HepG2 (cell line): ENCODE results near the gene RBM12. TPM values are rescaled to one million over a fixed set of nuclear protein-coding genes. Genes with fewer than 3 reads are reported as not detected.

Source experiments
- CC2D1A ChIP-seq: sonication (generic); formaldehyde crosslinking; IDR thresholded peaks from 2 replicates; pipeline ENCODE4 v1.8.1; 2023; ENCODE audit warnings: mild to moderate bottlenecking, missing genetic modification reagents
- DR1 ChIP-seq: sonication (generic); formaldehyde crosslinking; IDR thresholded peaks from 2 replicates; pipeline ENCODE4 v1.8.0; 2021; ENCODE audit warnings: mild to moderate bottlenecking, missing genetic modification reagents, inconsistent platforms
- EZH2 ChIP-seq: conservative IDR thresholded peaks from 2 replicates; pipeline ENCODE4 v1.6.1; 2012; ENCODE audit warnings: mild to moderate bottlenecking, low read depth, low read length, moderate library complexity
- FLYWCH1 ChIP-seq: sonication (generic); formaldehyde crosslinking; IDR thresholded peaks from 2 replicates; pipeline ENCODE4 v1.8.1; 2023; ENCODE audit warnings: mild to moderate bottlenecking, missing genetic modification reagents
- KDM2A ChIP-seq: sonication (generic); formaldehyde crosslinking; IDR thresholded peaks from 2 replicates; pipeline ENCODE4 v1.4.0; 2020; ENCODE audit warnings: low read depth, missing genetic modification reagents, borderline replicate concordance
- RARG ChIP-seq: sonication (generic); formaldehyde crosslinking; IDR thresholded peaks from 2 replicates; pipeline ENCODE4 v1.4.0; 2020; ENCODE audit warnings: low read depth, mild to moderate bottlenecking, missing genetic modification reagents
- ZBTB21 ChIP-seq: sonication (generic); formaldehyde crosslinking; IDR thresholded peaks from 2 replicates; pipeline ENCODE4 v1.4.0; 2020; ENCODE audit warnings: missing genetic modification reagents
- ZNF547 ChIP-seq: sonication (generic); formaldehyde crosslinking; IDR thresholded peaks from 2 replicates; pipeline ENCODE4 v1.5.1; 2020; ENCODE audit warnings: mild to moderate bottlenecking, missing genetic modification reagents
- ZNF605 ChIP-seq: sonication (generic); formaldehyde crosslinking; IDR thresholded peaks from 2 replicates; pipeline ENCODE4 v1.8.0; 2022; ENCODE audit warnings: mild to moderate bottlenecking, missing genetic modification reagents
- ZNF619 ChIP-seq: sonication (generic); formaldehyde crosslinking; IDR thresholded peaks from 2 replicates; pipeline ENCODE4 v1.4.0; 2020; ENCODE audit warnings: mild to moderate bottlenecking, missing genetic modification reagents
- ZNF713 ChIP-seq: sonication (generic); formaldehyde crosslinking; IDR thresholded peaks from 2 replicates; pipeline ENCODE4 v1.4.0; 2020; ENCODE audit warnings: mild to moderate bottlenecking, missing genetic modification reagents
- polyA plus RNA-seq, 8 experiments: library from polyadenylated mRNA; depleted of rRNA in 3 of 8; stranded (reverse) in 7 of 8; unstranded in 1 of 8; fragments of >200 nt; fragmentation: Illumina TruSeq in 4 of 8; extraction: Trizol in 4 of 8; gene quantifications; 2 replicates each; pipeline versions ENCODE4 v1.2.1 to v1.2.3, GENCODE V29; 2011 to 2016; ENCODE audit warnings: low read depth in 4 of 8, missing spikeins in 1 of 8, mixed read lengths in 1 of 8; ENCODE audit not compliant: insufficient read depth in 1 of 8
- total RNA-seq, 5 experiments: library from RNA; depleted of rRNA; stranded (reverse); fragments of >200 nt; fragmentation: Illumina TruSeq; extraction: Trizol; gene quantifications; 2 replicates each; pipeline ENCODE4 v1.2.3, GENCODE V29; 2016; ENCODE audit warnings: low read depth in 1 of 5
- TF ChIP-seq, protein P1 (sequence below): sonication (generic); formaldehyde crosslinking; IDR thresholded peaks from 2 replicates; pipeline ENCODE4 v1.5.1; 2020; ENCODE audit warnings: mild to moderate bottlenecking, missing genetic modification reagents
- TF ChIP-seq, protein P2 (sequence below): sonication (generic); formaldehyde crosslinking; IDR thresholded peaks from 2 replicates; pipeline ENCODE4 v1.4.0; 2020; ENCODE audit warnings: mild to moderate bottlenecking, missing genetic modification reagents
- TF ChIP-seq, protein P3 (sequence below): sonication (generic); formaldehyde crosslinking; IDR thresholded peaks from 2 replicates; pipeline ENCODE4 v1.4.0; 2020; ENCODE audit warnings: missing genetic modification reagents
- TF ChIP-seq, protein P4 (sequence below): sonication (generic); formaldehyde crosslinking; IDR thresholded peaks from 2 replicates; pipeline ENCODE4 v1.5.0; 2020; ENCODE audit warnings: mild to moderate bottlenecking, missing genetic modification reagents
- TF ChIP-seq, protein P5 (sequence below): sonication (generic); formaldehyde crosslinking; IDR thresholded peaks from 2 replicates; pipeline ENCODE4 v1.4.0; 2020; ENCODE audit warnings: mild to moderate bottlenecking, missing genetic modification reagents
- TF ChIP-seq, protein P6 (sequence below): sonication (generic); formaldehyde crosslinking; conservative IDR thresholded peaks from 2 replicates; pipeline ENCODE4 v1.4.0; 2020; ENCODE audit warnings: missing genetic modification reagents

RBM12 gene
- total and polyA plus RNA-seq, 2 of the 13 experiments (the other 11 are each of a cell fraction or from before 2014, with no cell fraction given), result 97.9 to 104 TPM

DNA sequence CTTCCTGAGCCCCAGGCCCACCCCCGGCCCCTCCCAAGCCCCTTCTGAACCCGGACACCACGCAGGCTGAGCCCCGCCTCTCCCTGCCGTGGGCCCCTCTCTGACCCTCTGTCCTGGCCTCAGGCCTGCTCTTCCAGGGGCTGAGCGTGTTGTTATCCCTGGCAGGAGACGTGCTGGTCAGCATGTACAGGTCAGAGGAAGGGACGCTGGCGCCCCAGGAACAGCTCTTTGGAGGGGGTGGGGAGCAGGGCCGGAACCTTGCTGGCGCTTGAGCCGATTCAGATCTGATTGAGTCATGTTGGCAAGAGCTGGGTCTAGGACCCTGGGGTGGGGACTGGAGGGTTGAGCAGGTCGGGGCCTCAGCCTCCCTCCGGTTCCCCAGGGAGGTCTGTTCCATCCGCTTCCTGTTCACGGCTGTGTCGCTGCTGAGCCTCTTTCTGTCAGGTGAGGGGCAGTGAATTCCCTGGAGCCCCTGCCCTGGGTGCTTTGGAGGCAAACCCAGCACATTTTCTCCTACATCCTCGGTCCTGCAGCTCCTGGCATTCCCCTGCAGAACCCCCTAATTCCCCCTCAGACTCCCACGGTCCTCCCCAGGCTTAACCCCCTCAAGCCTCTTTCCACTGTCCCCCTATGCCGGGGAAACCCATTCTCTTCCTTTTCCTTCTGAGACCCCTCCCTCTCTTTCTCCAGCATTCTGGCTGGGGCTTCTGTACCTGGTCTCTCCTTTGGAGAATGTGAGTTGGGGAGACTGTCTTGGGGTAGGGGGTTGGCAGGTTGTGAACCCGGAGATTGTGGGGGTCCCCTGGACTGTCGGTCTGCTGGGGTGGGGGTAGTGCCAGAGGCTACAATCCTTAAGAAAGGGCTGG lies 47.1 kb downstream of the RBM12 start (continued):
- peak; percentile 13; the same call in 1 of the 2 replicates for TF ChIP-seq ZNF605 (CRISPR knock-in tag)
- TF ChIP-seq ZNF547 (CRISPR knock-in tag), result no peak; the same call in 1 of the 2 replicates
- TF ChIP-seq, protein P1, sequence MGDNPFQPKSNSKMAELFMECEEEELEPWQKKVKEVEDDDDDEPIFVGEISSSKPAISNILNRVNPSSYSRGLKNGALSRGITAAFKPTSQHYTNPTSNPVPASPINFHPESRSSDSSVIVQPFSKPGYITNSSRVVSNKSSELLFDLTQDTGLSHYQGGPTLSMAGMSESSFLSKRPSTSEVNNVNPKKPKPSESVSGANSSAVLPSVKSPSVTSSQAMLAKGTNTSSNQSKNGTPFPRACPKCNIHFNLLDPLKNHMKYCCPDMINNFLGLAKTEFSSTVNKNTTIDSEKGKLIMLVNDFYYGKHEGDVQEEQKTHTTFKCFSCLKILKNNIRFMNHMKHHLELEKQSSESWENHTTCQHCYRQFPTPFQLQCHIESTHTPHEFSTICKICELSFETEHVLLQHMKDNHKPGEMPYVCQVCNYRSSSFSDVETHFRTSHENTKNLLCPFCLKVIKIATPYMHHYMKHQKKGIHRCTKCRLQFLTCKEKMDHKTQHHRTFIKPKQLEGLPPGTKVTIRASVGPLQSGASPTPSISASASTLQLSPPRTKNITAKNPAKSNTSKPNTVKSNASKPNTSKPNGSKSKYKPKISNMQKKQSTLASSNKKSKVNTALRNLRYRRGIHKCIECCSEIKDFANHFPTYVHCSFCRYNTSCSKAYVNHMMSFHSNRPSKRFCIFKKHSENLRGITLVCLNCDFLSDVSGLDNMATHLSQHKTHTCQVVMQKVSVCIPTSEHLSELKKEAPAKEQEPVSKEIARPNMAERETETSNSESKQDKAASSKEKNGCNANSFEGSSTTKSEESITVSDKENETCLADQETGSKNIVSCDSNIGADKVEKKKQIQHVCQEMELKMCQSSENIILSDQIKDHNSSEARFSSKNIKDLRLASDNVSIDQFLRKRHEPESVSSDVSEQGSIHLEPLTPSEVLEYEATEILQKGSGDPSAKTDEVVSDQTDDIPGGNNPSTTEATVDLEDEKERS, result peak; percentile 7; the same call in 1 of the 2 replicates
- TF ChIP-seq, protein P2, sequence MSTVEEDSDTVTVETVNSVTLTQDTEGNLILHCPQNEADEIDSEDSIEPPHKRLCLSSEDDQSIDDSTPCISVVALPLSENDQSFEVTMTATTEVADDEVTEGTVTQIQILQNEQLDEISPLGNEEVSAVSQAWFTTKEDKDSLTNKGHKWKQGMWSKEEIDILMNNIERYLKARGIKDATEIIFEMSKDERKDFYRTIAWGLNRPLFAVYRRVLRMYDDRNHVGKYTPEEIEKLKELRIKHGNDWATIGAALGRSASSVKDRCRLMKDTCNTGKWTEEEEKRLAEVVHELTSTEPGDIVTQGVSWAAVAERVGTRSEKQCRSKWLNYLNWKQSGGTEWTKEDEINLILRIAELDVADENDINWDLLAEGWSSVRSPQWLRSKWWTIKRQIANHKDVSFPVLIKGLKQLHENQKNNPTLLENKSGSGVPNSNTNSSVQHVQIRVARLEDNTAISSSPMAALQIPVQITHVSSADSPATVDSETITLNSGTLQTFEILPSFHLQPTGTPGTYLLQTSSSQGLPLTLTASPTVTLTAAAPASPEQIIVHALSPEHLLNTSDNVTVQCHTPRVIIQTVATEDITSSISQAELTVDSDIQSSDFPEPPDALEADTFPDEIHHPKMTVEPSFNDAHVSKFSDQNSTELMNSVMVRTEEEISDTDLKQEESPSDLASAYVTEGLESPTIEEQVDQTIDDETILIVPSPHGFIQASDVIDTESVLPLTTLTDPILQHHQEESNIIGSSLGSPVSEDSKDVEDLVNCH, result 0 out of 2 replicates have a peak, but pooled peaks have one; percentile 66
- TF ChIP-seq FLYWCH1 (CRISPR knock-in tag), result peak; percentile 72; the same call in 1 of the 2 replicates
- no peak for TF ChIP-seq RARG (CRISPR knock-in tag)
- 0 out of 2 replicates have a peak, but pooled peaks have one; percentile 2 for TF ChIP-seq DR1 (CRISPR knock-in tag)
- TF ChIP-seq ZNF713, result no peak; the same call in 1 of the 2 replicates
- TF ChIP-seq, protein P3, sequence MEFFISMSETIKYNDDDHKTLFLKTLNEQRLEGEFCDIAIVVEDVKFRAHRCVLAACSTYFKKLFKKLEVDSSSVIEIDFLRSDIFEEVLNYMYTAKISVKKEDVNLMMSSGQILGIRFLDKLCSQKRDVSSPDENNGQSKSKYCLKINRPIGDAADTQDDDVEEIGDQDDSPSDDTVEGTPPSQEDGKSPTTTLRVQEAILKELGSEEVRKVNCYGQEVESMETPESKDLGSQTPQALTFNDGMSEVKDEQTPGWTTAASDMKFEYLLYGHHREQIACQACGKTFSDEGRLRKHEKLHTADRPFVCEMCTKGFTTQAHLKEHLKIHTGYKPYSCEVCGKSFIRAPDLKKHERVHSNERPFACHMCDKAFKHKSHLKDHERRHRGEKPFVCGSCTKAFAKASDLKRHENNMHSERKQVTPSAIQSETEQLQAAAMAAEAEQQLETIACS, result no peak
- peak; percentile 82; the same call in 1 of the 2 replicates for TF ChIP-seq KDM2A
- TF ChIP-seq ZNF619 (CRISPR knock-in tag), result no peak
- TF ChIP-seq, protein P4, sequence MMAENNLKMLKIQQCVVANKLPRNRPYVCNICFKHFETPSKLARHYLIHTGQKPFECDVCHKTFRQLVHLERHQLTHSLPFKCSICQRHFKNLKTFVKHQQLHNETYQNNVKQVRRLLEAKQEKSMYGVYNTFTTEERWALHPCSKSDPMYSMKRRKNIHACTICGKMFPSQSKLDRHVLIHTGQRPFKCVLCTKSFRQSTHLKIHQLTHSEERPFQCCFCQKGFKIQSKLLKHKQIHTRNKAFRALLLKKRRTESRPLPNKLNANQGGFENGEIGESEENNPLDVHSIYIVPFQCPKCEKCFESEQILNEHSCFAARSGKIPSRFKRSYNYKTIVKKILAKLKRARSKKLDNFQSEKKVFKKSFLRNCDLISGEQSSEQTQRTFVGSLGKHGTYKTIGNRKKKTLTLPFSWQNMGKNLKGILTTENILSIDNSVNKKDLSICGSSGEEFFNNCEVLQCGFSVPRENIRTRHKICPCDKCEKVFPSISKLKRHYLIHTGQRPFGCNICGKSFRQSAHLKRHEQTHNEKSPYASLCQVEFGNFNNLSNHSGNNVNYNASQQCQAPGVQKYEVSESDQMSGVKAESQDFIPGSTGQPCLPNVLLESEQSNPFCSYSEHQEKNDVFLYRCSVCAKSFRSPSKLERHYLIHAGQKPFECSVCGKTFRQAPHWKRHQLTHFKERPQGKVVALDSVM (CRISPR knock-in tag), result peak; percentile 82
- TF ChIP-seq CC2D1A (CRISPR knock-in tag), result 0 out of 2 replicates have a peak, but pooled peaks have one; percentile 69
- TF ChIP-seq EZH2, result no peak
- peak; percentile 55; the same call in 1 of the 2 replicates for TF ChIP-seq ZBTB21
- TF ChIP-seq, protein P5, sequence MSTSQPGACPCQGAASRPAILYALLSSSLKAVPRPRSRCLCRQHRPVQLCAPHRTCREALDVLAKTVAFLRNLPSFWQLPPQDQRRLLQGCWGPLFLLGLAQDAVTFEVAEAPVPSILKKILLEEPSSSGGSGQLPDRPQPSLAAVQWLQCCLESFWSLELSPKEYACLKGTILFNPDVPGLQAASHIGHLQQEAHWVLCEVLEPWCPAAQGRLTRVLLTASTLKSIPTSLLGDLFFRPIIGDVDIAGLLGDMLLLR (CRISPR knock-in tag), result no peak
- TF ChIP-seq, protein P6, sequence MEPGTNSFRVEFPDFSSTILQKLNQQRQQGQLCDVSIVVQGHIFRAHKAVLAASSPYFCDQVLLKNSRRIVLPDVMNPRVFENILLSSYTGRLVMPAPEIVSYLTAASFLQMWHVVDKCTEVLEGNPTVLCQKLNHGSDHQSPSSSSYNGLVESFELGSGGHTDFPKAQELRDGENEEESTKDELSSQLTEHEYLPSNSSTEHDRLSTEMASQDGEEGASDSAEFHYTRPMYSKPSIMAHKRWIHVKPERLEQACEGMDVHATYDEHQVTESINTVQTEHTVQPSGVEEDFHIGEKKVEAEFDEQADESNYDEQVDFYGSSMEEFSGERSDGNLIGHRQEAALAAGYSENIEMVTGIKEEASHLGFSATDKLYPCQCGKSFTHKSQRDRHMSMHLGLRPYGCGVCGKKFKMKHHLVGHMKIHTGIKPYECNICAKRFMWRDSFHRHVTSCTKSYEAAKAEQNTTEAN (CRISPR knock-in tag), result no peak
